Stomach (tissue), 4 donors: Measurements from ENCODE around the gene POTEC.

Experiments
- CTCF ChIP-seq, 7 experiments: fragments of 450-650 bp in 4 of 7; fragments of 200-600 bp in 3 of 7; sonication (generic) in 3 of 7; IDR thresholded peaks; one replicate each; pipeline ENCODE4 v1.5.1; 2016 to 2019; ENCODE audit warnings: antibody characterized with exemption in 7 of 7, control low read depth in 2 of 7, mild to moderate bottlenecking in 1 of 7
- EP300 ChIP-seq: sonication (generic); formaldehyde crosslinking; IDR thresholded peaks from one replicate; pipeline ENCODE4 v1.6.1; 2017; ENCODE audit warnings: antibody characterized with exemption

- TF ChIP-seq EP300, result no peak
- TF ChIP-seq CTCF (IDR thresholded peaks at IDR 0.05), result no peak
Measured at GRCh38 chr18:14577971-14578370, 34.6 kb upstream of the POTEC start.
